ENCODE data around the gene PIK3R6.
"Not testable (repeated sequence)": the region's sequence is repeated elsewhere in the genome, so short reads cannot be mapped to it uniquely, and the experiment has no call there.

The PIK3R6 gene

GRCh38 chr17:8818047-8818446 lies 49.4 kb downstream of the PIK3R6 start:
- Histone ChIP-seq H3K27me3 (ENCODE audit: control insufficient read depth in 5 of 5, insufficient read depth in 4 of 5, low read length in 5 of 5) (peaks cover 0 to 7% (median 3%) of the 10 kb centered on the region in 5 donors), H3K27ac (ENCODE audit: low read depth, low read length) (no peak overlapping the region), H3K4me1 (ENCODE audit: control insufficient read depth in 5 of 5, insufficient read depth in 5 of 5, low read length in 5 of 5) (no peaks in the 10 kb centered on the region), H3K9ac (ENCODE audit: low read length in 5 of 5) (no peak overlapping the region), H3K9me3 (ENCODE audit: control insufficient read depth in 5 of 5, low read length in 5 of 5) (peaks cover 0 to 2% (median 0%) of the 10 kb centered on the region in 5 donors), H3K4me3 (ENCODE audit: low read depth in 1 of 5, low read length in 5 of 5) (no peak overlapping the region), H3K36me3 (ENCODE audit: control insufficient read depth in 5 of 5, insufficient read depth in 5 of 5, low read length in 5 of 5) (peaks cover 0 to 10% (median 0%) of the 10 kb centered on the region in 5 donors)

GRCh38 chr17:8806926-8807550 lies 60.4 kb downstream of the PIK3R6 start:
- H3K4me3 ChIP-seq (ENCODE audit: low read depth in 1 of 5, low read length in 5 of 5): no peak overlapping the region
- no peak overlapping the region for H3K27ac ChIP-seq (ENCODE audit: low read depth, low read length)
- peaks cover 0 to 9% (median 0%) of the 10 kb centered on the region in 5 donors for H3K36me3 ChIP-seq (ENCODE audit: control insufficient read depth in 5 of 5, insufficient read depth in 5 of 5, low read length in 5 of 5)
- peaks cover 0 to 11% (median 8%) of the 10 kb centered on the region in 5 donors for H3K9me3 ChIP-seq (ENCODE audit: control insufficient read depth in 5 of 5, low read length in 5 of 5)
- H3K9ac ChIP-seq (ENCODE audit: low read length in 5 of 5): no peak overlapping the region
- H3K4me1 ChIP-seq (ENCODE audit: control insufficient read depth in 5 of 5, insufficient read depth in 5 of 5, low read length in 5 of 5): peaks cover 0 to 15% (median 5%) of the 10 kb centered on the region in 5 donors
- peaks cover 0 to 3% (median 0%) of the 10 kb centered on the region in 5 donors for H3K27me3 ChIP-seq (ENCODE audit: control insufficient read depth in 5 of 5, insufficient read depth in 4 of 5, low read length in 5 of 5)

DNA sequence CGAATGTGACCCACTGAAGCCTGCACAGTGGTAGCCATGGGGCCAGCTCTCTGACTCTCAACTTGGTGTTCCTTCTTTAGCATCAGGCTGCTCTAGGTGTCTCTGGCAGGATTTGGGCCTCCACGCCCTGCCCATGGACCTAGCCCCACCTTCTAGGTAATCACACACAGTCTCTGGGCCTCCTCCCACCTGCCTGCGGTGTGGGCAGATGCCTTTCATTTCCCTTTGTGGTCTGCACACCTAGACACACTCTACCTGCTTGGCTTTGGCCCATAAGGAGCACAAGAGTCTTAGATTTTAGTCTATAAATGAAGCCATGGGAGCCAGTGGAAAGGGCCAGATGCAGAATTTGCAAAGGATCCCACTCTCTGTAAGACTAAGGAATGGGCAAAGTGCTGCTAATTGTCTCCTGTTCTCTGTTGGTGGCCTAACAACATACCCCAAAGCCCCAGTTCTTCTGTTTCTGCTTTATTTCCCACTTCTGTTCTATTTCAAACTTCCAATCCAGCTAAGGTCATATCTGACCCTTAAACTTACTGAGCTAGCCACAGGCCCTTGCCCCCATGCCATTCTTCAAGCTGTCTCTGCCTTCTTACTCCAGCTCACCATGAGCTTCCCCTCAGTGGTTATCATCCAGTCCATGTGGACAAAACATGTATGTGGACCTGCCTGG lies 61.1 kb downstream of the PIK3R6 start:
- H3K27me3 ChIP-seq (ENCODE audit: control insufficient read depth in 5 of 5, insufficient read depth in 4 of 5, low read length in 5 of 5): peaks cover 0 to 3% (median under 1%) of the 10 kb centered on the region in 5 donors
- no peak overlapping the region for H3K27ac ChIP-seq (ENCODE audit: low read depth, low read length)
- H3K4me1 ChIP-seq (ENCODE audit: control insufficient read depth in 5 of 5, insufficient read depth in 5 of 5, low read length in 5 of 5): peaks cover 0 to 15% (median 5%) of the 10 kb centered on the region in 5 donors
- H3K9me3 ChIP-seq (ENCODE audit: control insufficient read depth in 5 of 5, low read length in 5 of 5): peaks cover 0 to 11% (median 8%) of the 10 kb centered on the region in 5 donors
- H3K4me3 ChIP-seq (ENCODE audit: low read depth in 1 of 5, low read length in 5 of 5): no peak overlapping the region
- H3K36me3 ChIP-seq (ENCODE audit: control insufficient read depth in 5 of 5, insufficient read depth in 5 of 5, low read length in 5 of 5): peaks cover 0 to 9% (median 0%) of the 10 kb centered on the region in 5 donors
- no peak overlapping the region for H3K9ac ChIP-seq (ENCODE audit: low read length in 5 of 5)

DNA sequence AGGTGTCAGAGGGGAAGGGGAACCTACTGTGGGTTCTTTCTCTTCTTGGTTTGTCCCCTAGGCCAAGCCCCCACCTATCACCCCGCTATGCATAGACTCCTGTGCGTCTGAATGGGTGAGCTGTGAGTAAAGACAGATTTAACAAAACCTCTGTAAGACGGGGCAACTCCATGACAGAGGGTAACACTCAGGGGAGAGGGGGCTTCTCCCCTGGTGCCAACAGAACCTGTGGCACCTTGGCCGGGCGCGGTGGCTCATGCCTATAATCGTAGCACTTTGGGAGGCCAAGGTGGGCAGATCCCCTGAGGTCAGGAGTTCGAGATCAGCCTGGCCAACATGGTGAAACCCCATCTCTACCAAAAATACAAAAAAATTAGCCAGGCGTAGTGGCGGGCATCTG lies 62.1 kb downstream of the PIK3R6 start:
- not testable (repeated sequence) for H3K4me3 ChIP-seq (ENCODE audit: low read depth in 1 of 5, low read length in 5 of 5); H3K27me3 ChIP-seq (ENCODE audit: control insufficient read depth in 5 of 5, insufficient read depth in 4 of 5, low read length in 5 of 5); H3K36me3 ChIP-seq (ENCODE audit: control insufficient read depth in 5 of 5, insufficient read depth in 5 of 5, low read length in 5 of 5); H3K9me3 ChIP-seq (ENCODE audit: control insufficient read depth in 5 of 5, low read length in 5 of 5); H3K9ac ChIP-seq (ENCODE audit: low read length in 5 of 5); H3K27ac ChIP-seq (ENCODE audit: low read depth, low read length)
- peaks cover 0 to 15% (median 5%) of the 10 kb centered on the region in 5 donors for H3K4me1 ChIP-seq (ENCODE audit: control insufficient read depth in 5 of 5, insufficient read depth in 5 of 5, low read length in 5 of 5)

DNA sequence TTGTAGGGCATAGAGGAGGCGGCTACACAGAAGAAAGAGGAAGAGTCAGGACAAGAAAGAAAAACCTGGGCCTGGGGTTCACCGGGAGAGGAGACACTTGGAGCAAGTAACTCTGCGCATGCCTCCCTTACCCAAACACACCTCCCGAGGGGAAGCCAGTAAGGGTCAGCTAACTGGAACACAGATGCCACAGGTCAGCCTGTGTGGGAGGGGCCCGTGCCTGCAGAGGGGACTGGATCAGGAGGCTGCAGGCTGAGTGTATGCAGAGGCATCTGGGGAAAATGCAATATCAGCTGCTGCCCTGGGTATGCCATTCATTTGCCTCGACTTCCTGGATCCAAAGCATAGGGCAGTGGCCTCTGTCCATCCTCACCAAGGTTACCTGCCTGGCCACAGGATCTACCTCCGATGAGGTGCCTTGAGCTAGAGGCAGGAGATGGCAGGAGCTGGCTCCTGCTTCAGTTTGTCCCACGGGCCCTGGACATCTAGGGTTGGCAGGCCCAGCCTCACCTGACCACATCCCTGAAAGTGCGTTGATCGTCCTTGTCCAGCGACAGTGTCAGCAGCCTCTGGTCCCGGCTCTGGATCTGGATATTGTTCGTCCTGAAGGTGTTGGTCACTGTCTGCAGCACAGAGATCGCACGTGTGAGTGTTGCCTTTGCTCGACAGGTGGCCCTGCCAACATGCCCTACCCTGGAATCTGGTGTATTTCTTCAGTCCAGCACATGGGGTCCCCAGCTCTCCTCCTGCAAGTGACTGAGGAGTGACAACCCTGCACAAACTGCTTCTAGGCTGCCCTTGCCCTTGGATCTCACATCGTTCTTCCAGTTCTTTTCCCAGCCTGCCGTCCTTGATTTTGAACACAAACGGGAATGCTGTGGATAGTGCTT lies 63.7 kb downstream of the PIK3R6 start:
- Histone ChIP-seq H3K36me3 (ENCODE audit: control insufficient read depth in 5 of 5, insufficient read depth in 5 of 5, low read length in 5 of 5) (peaks cover 0 to 9% (median 0%) of the 10 kb centered on the region in 5 donors), H3K9me3 (ENCODE audit: control insufficient read depth in 5 of 5, low read length in 5 of 5) (peaks cover 0 to 3% (median 0%) of the 10 kb centered on the region in 5 donors), H3K27me3 (ENCODE audit: control insufficient read depth in 5 of 5, insufficient read depth in 4 of 5, low read length in 5 of 5) (peaks cover 2 to 9% (median 8%) of the 10 kb centered on the region in 5 donors), H3K9ac (ENCODE audit: low read length in 5 of 5) (no peak overlapping the region), H3K4me1 (ENCODE audit: control insufficient read depth in 5 of 5, insufficient read depth in 5 of 5, low read length in 5 of 5) (peaks cover 0 to 20% (median 5%) of the 10 kb centered on the region in 5 donors), H3K4me3 (ENCODE audit: low read depth in 1 of 5, low read length in 5 of 5) (no peak overlapping the region), H3K27ac (ENCODE audit: low read depth, low read length) (no peak overlapping the region)

- peaks cover 0 to 8% (median under 1%) of the 10 kb centered on the region in 5 donors for H3K4me1 ChIP-seq (ENCODE audit: control insufficient read depth in 5 of 5, insufficient read depth in 5 of 5, low read length in 5 of 5)
- H3K27me3 ChIP-seq (ENCODE audit: control insufficient read depth in 5 of 5, insufficient read depth in 4 of 5, low read length in 5 of 5): peaks cover 9 to 22% (median 14%) of the 10 kb centered on the region in 5 donors
- no peak overlapping the region for H3K4me3 ChIP-seq (ENCODE audit: low read depth in 1 of 5, low read length in 5 of 5)
- no peaks in the 10 kb centered on the region for H3K9me3 ChIP-seq (ENCODE audit: control insufficient read depth in 5 of 5, low read length in 5 of 5)
- H3K36me3 ChIP-seq (ENCODE audit: control insufficient read depth in 5 of 5, insufficient read depth in 5 of 5, low read length in 5 of 5): peaks cover 0 to 9% (median 0%) of the 10 kb centered on the region in 5 donors
- H3K9ac ChIP-seq (ENCODE audit: low read length in 5 of 5): no peak overlapping the region
- H3K27ac ChIP-seq (ENCODE audit: low read depth, low read length): no peak overlapping the region
Measured at GRCh38 chr17:8801135-8801840, 66.2 kb downstream of the PIK3R6 start.

- peaks cover 0 to 9% (median 0%) of the 10 kb centered on the region in 5 donors for H3K36me3 ChIP-seq (ENCODE audit: control insufficient read depth in 5 of 5, insufficient read depth in 5 of 5, low read length in 5 of 5)
- no peak overlapping the region for H3K4me3 ChIP-seq (ENCODE audit: low read depth in 1 of 5, low read length in 5 of 5)
- no peaks in the 10 kb centered on the region for H3K9me3 ChIP-seq (ENCODE audit: control insufficient read depth in 5 of 5, low read length in 5 of 5)
- no peak overlapping the region for H3K9ac ChIP-seq (ENCODE audit: low read length in 5 of 5)
- H3K27me3 ChIP-seq (ENCODE audit: control insufficient read depth in 5 of 5, insufficient read depth in 4 of 5, low read length in 5 of 5): peaks cover 9 to 22% (median 15%) of the 10 kb centered on the region in 5 donors
- H3K27ac ChIP-seq (ENCODE audit: low read depth, low read length): no peak overlapping the region
- H3K4me1 ChIP-seq (ENCODE audit: control insufficient read depth in 5 of 5, insufficient read depth in 5 of 5, low read length in 5 of 5): peaks cover 0 to 4% (median 0%) of the 10 kb centered on the region in 5 donors
Measured at GRCh38 chr17:8800656-8801055, 66.8 kb downstream of the PIK3R6 start.

GRCh38 chr17:8799570-8800212 lies 67.8 kb downstream of the PIK3R6 start:
- no peak overlapping the region for H3K9ac ChIP-seq (ENCODE audit: low read length in 5 of 5)
- peaks cover 0 to 7% (median 0%) of the 10 kb centered on the region in 5 donors for H3K4me1 ChIP-seq (ENCODE audit: control insufficient read depth in 5 of 5, insufficient read depth in 5 of 5, low read length in 5 of 5)
- no peaks in the 10 kb centered on the region for H3K9me3 ChIP-seq (ENCODE audit: control insufficient read depth in 5 of 5, low read length in 5 of 5)
- H3K27ac ChIP-seq (ENCODE audit: low read depth, low read length): no peak overlapping the region
- no peak overlapping the region for H3K4me3 ChIP-seq (ENCODE audit: low read depth in 1 of 5, low read length in 5 of 5)
- peaks cover 9 to 22% (median 15%) of the 10 kb centered on the region in 5 donors for H3K27me3 ChIP-seq (ENCODE audit: control insufficient read depth in 5 of 5, insufficient read depth in 4 of 5, low read length in 5 of 5)
- peaks cover 0 to 9% (median 0%) of the 10 kb centered on the region in 5 donors for H3K36me3 ChIP-seq (ENCODE audit: control insufficient read depth in 5 of 5, insufficient read depth in 5 of 5, low read length in 5 of 5)

Data from subcutaneous abdominal adipose tissue (tissue), 5 donors.